ENCODE results near the gene PSRC1. TPM values are rescaled to one million over a fixed set of nuclear protein-coding genes. Genes with fewer than 3 reads are reported as not detected.

Gene PSRC1
- total and polyA plus RNA-seq, 2 experiments from 2014 or later, result 55.0 to 61.1 TPM

DNA sequence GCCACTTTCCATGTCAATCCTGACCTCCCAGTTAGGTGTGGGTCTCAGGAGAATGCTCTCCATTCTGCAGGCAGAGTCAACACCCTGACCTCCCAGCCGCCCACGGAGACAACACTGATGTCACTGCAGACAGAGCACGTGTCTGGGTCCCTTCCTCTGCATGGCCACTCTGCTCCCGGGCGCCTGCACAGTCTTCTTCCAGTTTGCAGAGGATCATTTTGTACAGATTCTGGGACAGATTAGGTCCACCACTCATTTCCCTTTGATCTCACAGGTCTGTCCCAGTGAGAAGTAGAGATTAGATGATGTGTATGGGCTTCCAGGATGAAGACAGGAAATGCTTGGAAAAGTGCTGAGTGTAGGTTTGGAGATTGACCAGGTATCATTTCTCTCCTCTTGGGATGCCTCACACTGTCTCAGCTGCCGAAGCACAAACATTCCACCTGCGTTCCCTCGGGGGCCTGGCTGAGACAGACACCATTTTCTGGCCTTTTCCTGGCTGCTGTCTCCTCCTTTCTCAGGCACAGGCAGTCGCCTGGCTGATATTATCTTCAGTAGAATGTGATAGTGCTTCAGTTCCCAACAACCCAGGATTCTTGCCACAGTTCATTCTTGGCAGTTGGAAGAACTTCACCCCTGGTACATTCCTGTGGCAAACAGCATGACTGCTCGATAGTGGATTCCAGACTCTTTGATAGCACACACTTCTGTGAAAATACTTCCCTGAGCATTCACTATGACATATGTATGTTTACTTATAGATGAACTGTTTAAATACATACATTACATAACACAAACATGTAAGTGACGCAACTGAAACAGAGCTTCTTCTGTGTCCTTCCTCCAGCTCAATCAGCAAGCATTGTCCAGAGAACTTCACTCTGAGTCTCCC lies 16.0 kb upstream of the PSRC1 start:
- H3K79me2 ChIP-seq (replicated peaks; ENCODE audit: insufficient read depth), result no peaks in the 10 kb centered on the region
- Mint-ChIP-seq H3K4me1 (peaks cover 9% of the 10 kb centered on the region), H3K36me3 (ENCODE audit: low read depth) (no peaks in the 10 kb centered on the region), H3K9me3 (no peaks in the 10 kb centered on the region), H3K4me3 (no peak overlapping the region), H3K27ac (no peak overlapping the region), H3K27me3 (ENCODE audit: insufficient read depth, low read depth, poor library complexity) (peaks cover 10% of the 10 kb centered on the region)
- H3K36me3 ChIP-seq (ENCODE audit: insufficient read depth), result no peaks in the 10 kb centered on the region
- H3K9me2 ChIP-seq (ENCODE audit: insufficient read depth), result no peaks in the 10 kb centered on the region
- 0 out of 2 replicates have a peak overlapping the region, but pooled peaks have one; percentile 23 for H2AFZ ChIP-seq
- H3K4me3 ChIP-seq, result no peak overlapping the region
- no peaks in the 10 kb centered on the region for H4K20me1 ChIP-seq (replicated peaks; ENCODE audit: insufficient read depth)
- TF ChIP-seq EZH2phosphoT487 (IDR thresholded peaks at IDR 0.05; ENCODE audit: unreplicated experiment) (no peak), CTCF (conservative IDR thresholded peaks at IDR 0.05; ENCODE audit: low read depth in 2 of 2) (no peak), NANOG (IDR thresholded peaks at IDR 0.05; ENCODE audit: borderline replicate concordance) (no peak), POLR2AphosphoS5 (IDR thresholded peaks at IDR 0.05; ENCODE audit: low read depth) (no peak), ZNF114 (CRISPR knock-in tag; IDR thresholded peaks at IDR 0.05) (no peak)
- ATAC-seq (no peak), DNase-seq (ENCODE audit: low spot score) (no peak)
- no peaks in the 10 kb centered on the region for H3F3A ChIP-seq (replicated peaks; ENCODE audit: low read depth)
- H3K4me1 ChIP-seq (ENCODE audit: insufficient read depth), result no peaks in the 10 kb centered on the region
- H3K4me2 ChIP-seq, result no peak overlapping the region
- no peaks in the 10 kb centered on the region for H3K27me3 ChIP-seq (ENCODE audit: insufficient read depth)
- no peak overlapping the region for H3K27ac ChIP-seq (ENCODE audit: low read depth)

DNA sequence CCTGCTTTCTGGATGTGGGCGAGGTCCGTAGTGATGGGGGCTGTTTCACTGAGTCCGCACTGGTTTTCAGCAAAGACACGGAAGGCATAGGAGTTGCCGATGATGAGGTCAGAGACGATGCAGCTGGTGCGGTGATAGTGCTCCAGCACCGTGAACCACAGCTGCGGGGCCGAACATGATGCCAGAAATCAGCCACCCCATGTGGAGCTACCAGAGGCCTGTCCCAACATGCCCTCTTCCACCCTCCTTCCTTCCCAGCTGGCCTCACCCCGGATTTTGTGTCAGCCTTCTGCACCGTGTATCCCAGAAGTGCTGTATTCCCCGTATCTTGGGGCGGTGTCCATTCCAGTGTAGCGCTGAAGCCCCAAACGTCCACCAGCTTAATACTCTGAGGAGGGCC lies 13.8 kb upstream of the PSRC1 start:
- Histone ChIP-seq H4K20me1 (replicated peaks; ENCODE audit: insufficient read depth) (no peaks in the 10 kb centered on the region), H3K4me3 (no peak overlapping the region), H3K27ac (ENCODE audit: low read depth) (no peak overlapping the region), H3K27me3 (ENCODE audit: insufficient read depth) (no peaks in the 10 kb centered on the region), H3K4me2 (no peak overlapping the region), H3K36me3 (ENCODE audit: insufficient read depth) (no peaks in the 10 kb centered on the region), H3F3A (replicated peaks; ENCODE audit: low read depth) (no peaks in the 10 kb centered on the region), H3K79me2 (replicated peaks; ENCODE audit: insufficient read depth) (no peaks in the 10 kb centered on the region), H3K9me2 (ENCODE audit: insufficient read depth) (no peaks in the 10 kb centered on the region), H3K4me1 (ENCODE audit: insufficient read depth) (no peaks in the 10 kb centered on the region), H2AFZ (peak overlapping the region; percentile 32; the same call in 1 of the 2 replicates)
- peaks cover 16% of the 10 kb centered on the region for H3K27me3 Mint-ChIP-seq (ENCODE audit: insufficient read depth, low read depth, poor library complexity)
- DNase-seq (ENCODE audit: low spot score) (no peak), ATAC-seq (no peak)
- TF ChIP-seq EZH2phosphoT487 (IDR thresholded peaks at IDR 0.05; ENCODE audit: unreplicated experiment) (no peak), ZNF331 (CRISPR knock-in tag; IDR thresholded peaks at IDR 0.05; ENCODE audit: low read depth) (no peak), EZH2 (IDR thresholded peaks at IDR 0.05; ENCODE audit: low read depth, unreplicated experiment) (no peak), POLR2AphosphoS5 (IDR thresholded peaks at IDR 0.05; ENCODE audit: low read depth) (no peak)
- no peaks in the 10 kb centered on the region for H3K9me3 Mint-ChIP-seq
- peaks cover 11% of the 10 kb centered on the region for H3K4me1 Mint-ChIP-seq
- no peak overlapping the region for H3K4me3 Mint-ChIP-seq
- no peak overlapping the region for H3K27ac Mint-ChIP-seq
- H3K36me3 Mint-ChIP-seq (ENCODE audit: low read depth), result no peaks in the 10 kb centered on the region

Measured in GM23338 (cell line).